Stimulated activated CD4-positive, alpha-beta T cell treated with anti-CD3 and anti-CD28 coated beads, TNF-alpha, amount 100 ng/mL, for 48 hours (primary cell): ENCODE data around the gene TNNT2.

Experiments
- DNase-seq, 3 donors: peaks; one replicate each; pipeline ENCODE4 v3.0.0-alpha.2; 2020; ENCODE audit warnings: low read depth in 3 of 3

Gene TNNT2

GRCh38 chr1:201334325-201335173 is 42.9 kb downstream of the TNNT2 start:
- DNase-seq, result no peak

- DNase-seq, result no peak
These were observed 44.7 kb downstream of the TNNT2 start for GRCh38 chr1:201332616-201333335.

- DNase-seq, result no peak
These were observed 45.5 kb downstream of the TNNT2 start for GRCh38 chr1:201332021-201332420.

DNA sequence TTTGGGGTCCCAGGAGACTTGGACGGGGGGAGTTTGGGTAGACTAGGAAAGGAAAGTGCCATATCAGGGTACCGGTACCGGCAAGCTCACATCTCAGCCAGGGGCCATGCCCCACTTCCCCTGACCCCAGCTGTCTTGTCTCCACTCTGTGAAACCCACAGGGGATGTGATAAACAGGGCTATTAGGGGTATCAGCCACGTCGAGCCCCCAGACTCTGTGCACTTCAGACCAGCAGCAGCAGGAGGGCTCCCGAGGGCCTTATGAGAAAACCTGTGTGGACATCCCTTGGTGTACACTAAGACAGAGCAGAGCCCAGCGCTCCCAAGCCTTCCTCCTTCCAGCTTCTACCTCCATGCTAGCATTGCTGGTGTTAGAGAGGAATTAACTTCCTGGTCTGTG is 46.3 kb downstream of the TNNT2 start:
- no peak for DNase-seq

DNA sequence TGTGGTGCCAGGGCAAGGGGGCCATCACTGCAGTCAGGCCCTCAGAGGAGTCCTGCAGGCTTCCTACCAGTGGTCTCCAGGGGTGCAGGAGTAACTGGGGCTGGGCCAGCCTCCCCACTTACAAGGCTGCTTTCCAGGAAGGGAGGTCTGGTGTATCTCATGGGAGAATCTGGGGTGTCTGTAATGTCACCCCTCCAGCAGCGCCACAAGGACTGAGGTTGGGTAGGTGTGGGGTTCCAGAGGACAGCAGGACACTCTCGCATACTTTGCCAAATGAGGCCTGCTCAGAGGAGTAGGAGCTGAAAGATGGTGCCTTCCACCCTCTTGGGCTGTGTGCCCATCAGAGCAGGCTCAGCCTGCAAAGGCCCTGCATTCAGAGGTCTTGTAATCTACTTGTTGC is 46.9 kb downstream of the TNNT2 start:
- DNase-seq, result no peak

GRCh38 chr1:201329801-201330200 is 47.7 kb downstream of the TNNT2 start:
- DNase-seq, result no peak

GRCh38 chr1:201329286-201329685 is 48.2 kb downstream of the TNNT2 start:
- DNase-seq, result no peak

GRCh38 chr1:201328576-201328975 is 48.9 kb downstream of the TNNT2 start:
- DNase-seq, result no peak

GRCh38 chr1:201327687-201328240 is 49.7 kb downstream of the TNNT2 start:
- no peak for DNase-seq

- DNase-seq, result no peak
These were observed 50.8 kb downstream of the TNNT2 start for GRCh38 chr1:201326710-201327109.

DNA sequence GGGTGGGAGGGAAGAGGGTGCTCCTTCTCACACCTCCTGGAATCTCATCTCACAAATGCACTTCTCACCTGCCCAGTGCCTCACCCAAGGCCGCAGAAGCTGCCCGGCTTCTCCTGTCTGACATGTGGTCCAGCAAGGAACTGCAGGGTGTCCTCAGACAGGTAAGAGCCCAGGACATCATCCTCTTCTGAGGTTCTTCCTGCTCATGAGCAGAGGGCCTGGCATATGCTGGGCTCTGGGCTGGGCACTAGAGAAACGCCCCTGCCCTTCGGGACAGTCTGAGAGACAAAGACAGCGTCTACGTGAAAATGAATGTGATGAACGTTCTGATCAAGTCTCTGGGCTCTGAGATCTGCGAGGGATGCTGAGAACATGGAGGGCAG is 51.8 kb downstream of the TNNT2 start:
- no peak for DNase-seq

- DNase-seq, result no peak
These were observed 52.4 kb downstream of the TNNT2 start for GRCh38 chr1:201324821-201325677.

- no peak for DNase-seq
These were observed 53.2 kb downstream of the TNNT2 start for GRCh38 chr1:201324306-201324705.

- DNase-seq, result no peak
These were observed 54.6 kb downstream of the TNNT2 start for GRCh38 chr1:201322653-201323510.

GRCh38 chr1:201321826-201322390 is 55.6 kb downstream of the TNNT2 start:
- no peak for DNase-seq

- DNase-seq, result no peak
These were observed 57.2 kb downstream of the TNNT2 start for GRCh38 chr1:201320168-201320788.

GRCh38 chr1:201319631-201320030 is 57.8 kb downstream of the TNNT2 start:
- no peak for DNase-seq

DNA sequence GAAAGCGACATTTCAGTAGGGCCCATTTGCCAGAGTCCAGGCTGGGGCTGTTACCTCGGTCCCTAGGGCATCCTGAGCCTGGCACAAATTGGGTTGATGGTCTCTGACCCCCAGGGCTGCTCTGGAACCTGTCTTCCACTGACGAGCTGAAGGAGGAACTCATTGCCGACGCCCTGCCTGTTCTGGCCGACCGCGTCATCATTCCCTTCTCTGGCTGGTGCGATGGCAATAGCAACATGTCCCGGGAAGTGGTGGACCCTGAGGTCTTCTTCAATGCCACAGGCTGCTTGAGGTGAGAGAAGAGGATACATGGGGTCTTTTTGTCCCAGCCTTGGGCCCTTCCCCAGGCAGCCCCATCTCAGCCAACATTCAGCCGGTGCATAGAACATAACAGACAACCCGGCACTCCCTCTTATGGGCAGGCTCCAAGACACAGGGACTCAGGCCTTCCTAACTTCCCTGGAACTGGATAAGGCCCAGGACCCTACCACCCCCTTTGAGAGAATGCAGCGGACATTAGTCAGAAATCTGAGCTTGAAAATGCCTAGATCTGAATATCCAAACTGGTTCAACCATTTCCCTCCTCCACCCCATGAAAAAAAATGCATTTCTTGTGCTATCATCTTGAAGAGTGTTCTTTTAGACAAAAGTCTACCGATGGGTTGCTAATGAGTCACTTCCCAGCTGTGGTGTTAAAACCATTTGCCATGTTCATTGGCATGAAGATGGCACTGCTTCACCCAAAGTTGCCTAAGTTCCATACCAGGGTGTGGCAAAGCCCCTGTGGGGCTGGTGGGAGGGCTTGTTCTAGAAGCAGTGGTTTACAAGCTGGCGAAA is 58.8 kb downstream of the TNNT2 start:
- DNase-seq, result no peak

DNA sequence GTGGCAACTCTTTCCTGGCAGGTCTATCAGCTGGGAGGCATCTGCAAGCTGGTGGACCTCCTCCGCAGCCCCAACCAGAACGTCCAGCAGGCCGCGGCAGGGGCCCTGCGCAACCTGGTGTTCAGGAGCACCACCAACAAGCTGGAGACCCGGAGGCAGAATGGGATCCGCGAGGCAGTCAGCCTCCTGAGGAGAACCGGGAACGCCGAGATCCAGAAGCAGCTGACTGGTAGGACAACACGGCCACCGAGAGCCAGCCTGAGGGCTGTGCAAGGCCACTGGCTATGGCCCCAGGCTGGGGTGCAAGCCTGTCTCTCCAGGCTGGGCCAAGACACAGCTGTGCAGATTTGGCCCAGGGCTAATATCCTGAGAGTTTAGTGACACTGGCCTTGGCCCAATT is 59.9 kb downstream of the TNNT2 start:
- no peak for DNase-seq
